Measurements from ENCODE around the gene MTIF2.
"Not testable (repeated sequence)": the region's sequence is repeated elsewhere in the genome, so short reads cannot be mapped to it uniquely, and the experiment has no call there.

Gene MTIF2

DNA sequence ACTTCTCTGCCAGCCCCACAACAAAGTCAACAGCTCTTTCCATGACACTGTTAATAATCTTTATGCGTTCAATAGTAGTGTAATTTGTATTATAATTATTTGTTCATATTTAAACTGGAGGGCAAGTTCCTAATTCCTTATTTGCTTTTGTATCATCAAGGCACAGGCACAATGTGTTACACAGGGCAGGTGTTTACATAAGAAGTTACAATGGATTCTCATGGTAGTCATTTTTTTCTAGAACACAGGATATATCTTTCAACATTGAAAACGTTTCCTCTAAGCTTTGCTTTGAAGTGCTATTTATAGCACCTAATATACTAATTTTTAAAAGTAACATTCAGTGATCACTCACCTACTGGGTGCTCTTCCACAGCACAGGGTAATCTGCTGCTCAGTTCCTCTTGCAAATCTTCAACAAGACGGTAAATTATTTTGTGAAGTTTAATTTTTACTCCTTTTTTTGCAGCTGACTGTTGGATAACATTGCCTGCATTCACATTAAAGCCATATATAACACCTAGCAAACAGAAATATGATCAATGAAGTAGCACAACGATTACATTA lies 29.3 kb downstream of the MTIF2 start:
- no peak for DNase-seq

DNA sequence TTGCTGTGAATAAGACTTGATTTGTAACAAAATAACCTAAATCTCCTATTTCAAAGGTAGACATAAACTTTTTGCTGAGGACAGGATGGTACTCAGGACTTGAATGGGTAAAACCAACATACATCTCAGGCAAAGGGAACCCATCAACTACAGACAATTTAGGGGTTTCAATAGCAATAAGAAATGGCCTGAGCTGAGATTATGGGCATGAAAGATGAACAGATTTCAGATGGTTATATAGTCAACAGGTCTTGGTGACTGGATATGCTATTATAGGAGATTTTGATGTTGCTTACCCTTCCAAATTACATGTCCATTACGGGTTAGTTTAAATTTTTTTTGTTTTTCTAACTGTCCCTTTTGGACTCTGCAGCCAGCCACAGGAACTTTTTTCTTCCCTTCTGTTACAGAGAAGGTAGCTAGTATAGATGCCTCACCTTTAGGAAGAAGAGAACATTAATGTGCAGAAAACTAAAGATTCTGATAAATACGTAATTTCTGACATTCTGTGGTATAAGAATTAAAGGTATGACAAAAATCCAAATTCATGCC lies 32.0 kb downstream of the MTIF2 start:
- DNase-seq: no peak

DNA sequence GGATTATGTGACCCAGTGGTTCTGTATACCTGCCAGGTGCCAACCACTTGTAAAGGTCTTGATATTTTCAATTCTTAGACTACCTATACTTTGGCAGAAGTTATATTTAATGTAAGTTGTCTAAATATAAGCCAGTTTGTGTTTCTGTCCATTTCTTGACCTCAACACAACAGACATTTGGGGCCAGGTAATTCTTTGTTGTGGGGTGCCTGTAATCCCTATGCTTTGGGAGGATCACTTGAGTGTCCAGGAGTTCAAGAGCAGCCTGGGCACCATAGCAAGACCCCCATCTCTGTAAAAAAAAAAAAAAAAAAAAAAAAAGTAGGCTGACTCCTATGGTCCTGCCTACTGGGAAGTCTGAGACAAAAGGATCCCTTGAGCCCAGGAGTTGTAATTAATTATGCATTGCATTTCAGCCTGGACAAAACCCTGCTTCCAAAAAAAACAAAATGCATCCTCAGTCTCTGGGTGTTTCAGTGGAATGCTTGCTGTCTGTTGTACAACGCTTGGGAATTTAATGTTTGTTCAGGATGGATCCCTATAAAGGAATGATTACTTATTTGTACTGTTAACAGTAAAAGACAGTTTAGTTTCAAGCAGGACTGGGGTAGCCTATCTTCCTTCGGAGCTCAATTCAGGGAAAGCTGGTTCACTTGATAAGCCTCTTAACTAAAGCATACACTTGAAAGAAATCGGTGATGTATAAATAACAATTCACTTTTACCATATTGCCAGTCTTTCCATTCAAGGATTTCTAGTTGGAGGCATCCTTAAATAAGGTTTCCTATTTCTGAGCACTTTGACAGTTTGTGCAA lies 33.1 kb downstream of the MTIF2 start:
- no peak for DNase-seq

DNA sequence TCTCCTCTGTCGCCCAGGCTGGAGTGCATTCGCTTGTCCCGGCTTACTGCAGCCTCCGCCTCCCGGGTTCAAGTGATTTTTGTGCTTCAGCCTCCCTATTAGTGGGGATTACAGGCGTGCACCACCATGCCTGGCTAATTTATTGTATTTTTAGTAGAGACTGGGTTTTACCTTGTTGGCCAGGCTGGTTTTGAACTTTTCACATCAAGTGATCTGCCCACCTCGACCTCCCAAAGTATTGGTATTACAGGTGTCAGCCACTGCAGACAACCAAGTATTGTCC lies 35.4 kb downstream of the MTIF2 start:
- DNase-seq: no peak

DNA sequence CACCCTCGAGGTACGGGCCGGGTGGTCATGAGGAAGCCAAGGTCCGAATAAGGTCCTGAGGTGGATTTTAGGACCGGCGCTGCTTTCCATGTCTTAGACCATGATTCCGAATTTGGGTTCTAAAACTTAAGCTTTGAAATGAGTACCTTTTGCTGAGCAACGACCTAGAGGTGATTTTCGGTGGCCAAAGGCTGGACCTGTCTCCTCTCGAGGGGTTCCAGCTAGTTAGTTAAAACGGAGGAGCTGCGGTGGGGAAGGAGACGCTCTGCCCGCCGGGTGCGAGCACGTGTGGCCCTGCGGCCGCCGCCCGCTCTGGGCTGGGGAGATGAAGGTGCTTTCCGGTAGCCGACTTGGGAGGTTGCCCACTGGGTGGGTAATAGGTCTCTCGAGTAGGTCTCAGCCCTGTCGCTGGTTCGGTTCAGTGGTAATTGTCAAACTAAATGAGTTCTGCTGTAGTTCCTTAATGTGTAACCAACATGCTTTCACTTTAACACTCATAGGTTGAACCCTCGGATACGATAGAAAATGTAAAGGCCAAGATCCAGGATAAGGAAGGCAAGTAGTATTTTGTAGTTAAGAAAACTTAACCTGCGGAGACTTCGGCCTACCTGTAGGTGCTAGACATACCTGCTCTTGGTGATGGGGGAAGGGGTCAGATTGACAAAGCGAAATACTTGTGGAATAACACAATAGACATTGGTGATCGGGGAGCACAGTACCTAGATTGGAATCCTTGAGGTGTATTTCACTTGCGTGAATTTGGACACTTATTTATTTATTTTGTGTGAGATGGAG lies 36.0 kb downstream of the MTIF2 start:
- no peak for DNase-seq

DNA sequence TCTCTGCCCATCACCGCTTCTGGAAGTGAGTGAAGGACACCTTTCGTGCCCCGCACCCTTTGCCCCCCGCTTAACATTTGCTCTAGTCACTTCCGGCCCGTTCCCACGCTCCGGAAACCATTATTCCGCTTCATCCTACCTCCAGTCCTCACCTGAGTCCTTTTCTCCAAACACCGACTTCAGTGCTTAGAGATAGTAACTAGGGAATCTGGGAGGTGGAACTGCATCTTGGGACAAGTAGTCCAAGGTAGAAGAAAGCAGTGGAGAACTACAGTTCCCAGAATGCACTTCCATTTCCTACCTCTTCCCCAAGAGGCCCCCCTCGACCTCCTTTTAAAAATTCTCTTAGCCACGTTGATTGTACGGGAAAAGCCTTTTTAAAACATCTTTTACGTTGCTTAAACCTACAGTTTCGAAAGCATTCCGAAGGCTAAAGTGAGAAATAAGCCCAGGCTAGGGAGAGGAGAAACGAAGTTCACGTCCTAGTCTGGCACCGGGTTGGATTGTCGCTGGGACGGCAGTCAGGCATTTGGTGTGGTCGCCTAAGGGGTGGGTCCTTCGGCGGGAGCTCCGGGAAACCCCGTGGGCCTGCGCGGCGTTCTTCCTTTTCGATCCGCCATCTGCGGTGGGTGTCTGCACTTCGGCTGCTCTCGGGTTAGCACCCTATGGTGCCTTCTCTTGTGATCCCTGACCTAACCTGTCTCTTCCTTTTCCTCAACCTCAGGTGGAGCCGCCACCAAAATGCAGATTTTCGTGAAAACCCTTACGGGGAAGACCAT lies 36.8 kb downstream of the MTIF2 start, which contains the start of the genes CLHC1 and RPS27A:
Gene CLHC1 (minus strand): TSS at position 210 of the 779 bp plus-strand sequence. CDS start 9,882 bp downstream, outside the sequence.
Gene RPS27A (plus strand): TSS at position 605 of the 779 bp plus-strand sequence. CDS start 137 bp downstream, at position 742.
- DNase-seq: peak; percentile 91

DNA sequence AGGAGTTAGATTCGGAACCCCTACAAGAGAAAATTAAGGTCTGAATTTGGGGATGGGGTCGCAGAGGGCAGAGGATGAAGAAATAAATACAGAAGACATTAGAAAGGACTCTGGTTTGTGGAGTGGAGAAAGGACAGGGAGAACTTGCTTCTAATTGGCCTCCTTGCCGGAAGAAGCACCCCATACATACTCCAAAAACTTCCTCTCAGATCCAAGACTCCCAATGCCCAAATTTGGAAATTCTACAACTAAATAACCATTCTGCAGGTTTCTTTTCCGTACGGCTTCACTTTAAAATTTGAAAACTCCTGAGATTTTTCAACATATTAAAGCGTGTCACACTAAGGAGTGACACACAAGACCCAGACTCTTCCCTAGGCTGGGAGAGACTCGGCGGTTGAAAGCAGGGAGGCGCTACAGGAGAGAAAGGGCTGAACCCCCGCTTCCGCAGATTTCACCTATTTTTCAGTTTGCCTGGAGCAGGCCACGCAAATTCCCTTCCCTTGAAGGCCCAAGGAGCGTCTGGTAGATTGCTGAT lies 37.4 kb downstream of the MTIF2 start:
- DNase-seq: no peak

DNA sequence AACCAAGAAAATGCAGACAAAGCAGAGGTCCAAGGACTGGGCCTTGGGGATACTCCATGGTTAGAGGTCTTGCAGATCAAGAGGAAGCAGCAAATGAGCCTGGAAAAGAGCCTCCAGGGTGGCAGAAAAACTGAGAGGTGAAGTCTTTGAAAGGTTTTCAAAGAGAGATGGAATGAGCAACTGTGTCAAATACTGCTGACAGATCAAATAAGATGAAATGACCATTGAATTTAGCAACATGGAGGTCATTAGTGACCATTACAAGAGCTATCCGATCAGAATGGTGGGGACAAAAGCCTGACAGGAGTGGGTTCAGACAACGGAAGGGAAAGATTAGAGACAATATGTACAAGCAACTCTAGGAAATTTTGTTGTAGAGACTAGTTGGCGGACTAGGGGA lies 38.5 kb downstream of the MTIF2 start:
- no peak for DNase-seq

DNA sequence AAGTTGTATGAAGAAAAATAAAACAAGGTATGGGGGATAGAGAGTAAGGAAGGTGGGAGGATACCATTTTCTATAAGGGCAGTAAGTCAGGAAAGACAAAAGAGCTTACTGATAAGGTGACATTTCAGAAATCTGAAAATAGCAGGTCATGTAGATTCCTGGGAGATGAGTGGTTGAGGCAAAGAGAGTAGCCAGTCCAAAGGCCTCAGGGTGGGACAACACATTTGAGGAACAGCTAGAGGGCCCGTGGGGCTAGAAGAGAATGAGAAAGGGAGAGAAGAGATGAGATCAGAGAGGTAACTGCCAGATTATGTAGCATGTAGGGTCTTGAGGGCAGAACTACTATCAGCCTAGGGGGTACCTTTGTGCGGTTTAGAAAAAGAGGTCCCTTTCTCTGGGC lies 39.8 kb downstream of the MTIF2 start:
- no peak for DNase-seq

DNA sequence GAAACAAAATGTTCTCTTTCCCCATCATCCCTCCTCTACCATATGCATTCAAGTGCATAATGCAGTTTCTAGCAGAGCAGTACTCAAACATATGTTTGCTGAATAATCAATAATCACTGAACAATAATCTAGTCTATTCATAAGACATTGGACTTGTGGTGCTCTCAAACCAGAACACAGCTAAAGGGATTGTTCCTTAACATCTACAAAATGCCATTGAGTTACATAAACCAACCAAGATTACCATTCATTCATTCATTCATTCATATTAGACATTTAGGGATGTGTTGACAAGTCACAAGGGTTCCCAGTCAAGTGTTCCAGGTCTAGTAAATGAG lies 40.8 kb downstream of the MTIF2 start:
- no peak for DNase-seq

DNA sequence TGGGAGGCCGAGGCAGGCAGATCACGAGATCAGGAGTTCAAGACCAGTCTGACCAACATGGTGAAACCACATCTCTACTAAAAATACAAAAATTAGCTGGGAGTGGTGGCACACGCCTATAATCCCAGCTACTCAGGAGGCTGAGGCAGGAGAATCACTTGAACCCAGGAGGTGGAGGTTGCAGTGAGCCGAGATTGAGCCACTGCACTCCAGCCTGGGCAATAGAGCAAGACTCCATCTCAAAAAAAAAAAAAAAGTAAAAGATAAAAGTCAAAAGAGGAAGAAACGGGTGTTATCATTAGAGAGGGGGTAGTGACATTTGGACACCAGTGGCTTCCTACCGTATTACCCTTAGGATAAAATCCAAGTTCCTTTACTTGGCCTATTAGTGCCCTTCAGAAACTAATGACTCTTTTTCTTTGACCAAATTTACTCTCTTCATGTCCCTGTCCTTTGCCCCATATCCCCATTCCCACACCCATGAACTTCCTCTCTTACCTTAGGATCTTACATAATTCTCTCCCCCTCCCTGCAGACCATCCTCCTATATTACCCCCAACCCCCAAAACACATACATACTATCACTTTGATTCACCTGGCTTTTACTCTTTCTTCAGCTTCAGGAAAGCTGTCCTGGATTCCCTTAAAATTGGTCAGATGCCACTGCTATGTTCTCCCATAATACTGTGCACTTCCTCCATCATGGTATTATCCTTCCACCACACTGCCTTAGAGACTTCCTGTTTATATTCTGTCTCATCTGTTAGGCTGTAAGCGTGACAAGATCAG lies 41.4 kb downstream of the MTIF2 start:
- DNase-seq: not testable (repeated sequence)

DNA sequence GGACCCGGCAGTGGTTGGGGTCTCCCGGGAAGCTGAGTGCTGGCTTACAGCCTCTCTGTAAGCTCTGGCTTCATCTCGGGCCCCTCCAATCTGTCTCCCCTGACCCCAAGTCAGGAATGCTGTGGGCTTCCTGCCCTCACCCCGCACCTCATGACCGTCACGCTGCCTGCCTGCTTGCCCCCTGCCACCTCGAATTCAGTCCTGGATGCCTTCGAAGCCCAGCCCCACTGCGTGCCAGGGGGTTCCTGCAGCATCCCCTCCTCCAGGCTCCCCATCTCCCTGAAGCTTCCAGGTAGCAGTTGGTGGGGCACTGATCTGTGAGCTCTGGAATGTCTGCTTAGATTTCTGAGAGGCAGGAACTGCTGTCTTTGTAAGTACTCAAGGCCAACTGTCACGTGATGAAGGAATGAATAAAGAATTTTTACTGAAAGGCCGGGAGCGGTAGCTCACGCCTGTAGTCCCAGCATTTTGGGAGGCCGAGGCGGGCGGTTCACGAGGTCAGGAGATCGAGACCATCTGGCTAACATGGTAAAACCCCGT lies 43.5 kb downstream of the MTIF2 start:
- no peak for DNase-seq

DNA sequence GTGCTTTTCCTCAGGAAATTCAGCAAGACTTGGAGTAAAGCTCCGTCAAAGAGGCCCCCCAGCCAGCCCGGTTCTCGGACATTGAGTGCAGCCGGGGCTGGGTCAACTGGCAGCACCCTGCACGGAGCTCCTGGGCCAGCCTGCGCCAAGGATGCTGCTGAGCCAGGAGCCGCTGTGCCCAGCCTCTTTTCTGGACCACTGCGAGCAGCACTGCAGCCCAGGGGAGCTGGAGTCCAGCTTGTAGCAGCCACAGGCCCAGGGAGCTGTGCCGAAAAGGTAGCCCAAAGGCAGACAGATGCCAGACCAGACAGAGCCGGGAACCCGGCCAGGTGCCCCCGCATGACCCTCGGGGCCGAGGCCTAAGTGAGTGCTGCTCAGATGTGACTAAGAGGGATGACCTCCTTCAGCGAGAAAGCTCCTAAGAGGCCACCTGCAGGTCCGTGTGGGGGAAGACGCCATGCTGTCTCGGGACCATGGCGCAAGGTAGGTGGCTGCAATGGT lies 44.2 kb downstream of the MTIF2 start:
- DNase-seq: no peak

DNA sequence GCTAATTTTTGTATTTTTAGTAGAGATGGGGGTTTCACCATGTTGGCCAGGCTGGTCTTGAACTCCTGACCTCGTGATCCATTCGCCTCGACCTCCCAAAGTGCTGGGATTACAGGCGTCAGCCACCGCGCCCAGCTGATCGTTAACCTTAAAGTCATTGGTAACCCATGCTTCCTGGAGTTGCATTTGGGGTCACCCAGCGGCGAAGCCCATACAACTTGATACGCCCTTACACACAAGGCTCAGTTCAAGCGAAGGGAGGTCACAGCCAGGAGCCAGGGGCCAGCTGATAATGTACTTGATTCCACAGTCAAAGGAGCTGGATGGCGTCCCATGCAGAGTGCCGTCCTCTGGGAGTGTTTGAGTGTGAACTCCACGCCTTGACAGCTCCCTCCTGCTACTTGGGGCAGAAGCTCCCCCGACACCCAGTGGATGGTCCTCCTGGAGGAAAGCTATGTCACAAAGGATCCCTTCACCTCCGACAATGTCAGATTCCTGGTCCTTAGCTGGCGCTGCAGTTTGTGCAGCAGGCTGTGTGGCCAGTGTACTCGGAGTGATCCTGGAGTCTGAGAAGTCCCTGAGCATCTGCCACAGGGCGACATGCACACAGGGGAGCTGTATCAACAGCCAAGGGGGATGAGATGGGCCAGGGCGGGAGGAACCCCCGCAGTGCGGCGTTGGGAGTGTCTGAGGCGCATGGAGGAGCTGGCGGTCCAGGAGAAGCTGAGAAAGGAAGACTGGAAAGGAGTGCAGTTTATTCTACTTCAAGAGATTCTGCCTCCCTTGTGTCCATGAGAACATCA lies 44.9 kb downstream of the MTIF2 start:
- no peak for DNase-seq

DNA sequence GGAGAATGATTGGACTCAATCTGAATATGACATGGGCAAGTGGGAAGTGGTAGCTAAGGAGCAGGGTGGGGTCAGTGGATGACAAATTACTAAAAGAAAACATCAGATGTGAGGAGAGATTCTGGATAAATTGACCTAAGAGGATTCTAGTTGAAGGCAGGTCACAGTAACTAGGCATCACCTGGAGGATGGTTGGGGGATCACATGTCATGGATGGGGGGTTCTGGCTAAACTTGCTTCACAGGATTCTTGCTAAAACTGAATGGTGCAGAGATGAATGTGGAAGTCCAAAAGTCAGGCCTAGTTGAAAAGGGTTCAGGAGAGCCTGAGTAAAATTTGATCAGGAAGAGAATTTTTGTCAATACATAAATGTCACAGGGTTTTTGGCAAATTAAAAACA lies 55.2 kb downstream of the MTIF2 start:
- no peak for DNase-seq

DNA sequence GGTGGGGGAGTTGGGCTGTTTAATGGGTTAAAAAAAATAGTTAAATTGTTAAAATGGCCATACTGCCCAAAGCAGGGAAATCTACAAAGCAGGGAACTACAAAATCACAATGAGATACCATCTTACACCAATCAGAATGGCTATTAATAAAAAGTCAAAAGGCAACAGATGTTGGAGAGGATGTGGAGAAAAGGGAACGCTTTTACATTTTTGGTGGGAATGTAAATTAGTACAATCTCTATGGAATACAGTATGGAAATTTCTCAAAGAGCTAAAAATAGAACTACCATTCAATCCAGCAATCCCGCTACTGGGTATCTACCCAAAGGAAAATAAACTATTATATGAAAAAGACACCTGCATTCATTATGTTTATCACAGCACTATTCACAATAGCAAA lies 64.1 kb downstream of the MTIF2 start:
- DNase-seq: no peak

DNA sequence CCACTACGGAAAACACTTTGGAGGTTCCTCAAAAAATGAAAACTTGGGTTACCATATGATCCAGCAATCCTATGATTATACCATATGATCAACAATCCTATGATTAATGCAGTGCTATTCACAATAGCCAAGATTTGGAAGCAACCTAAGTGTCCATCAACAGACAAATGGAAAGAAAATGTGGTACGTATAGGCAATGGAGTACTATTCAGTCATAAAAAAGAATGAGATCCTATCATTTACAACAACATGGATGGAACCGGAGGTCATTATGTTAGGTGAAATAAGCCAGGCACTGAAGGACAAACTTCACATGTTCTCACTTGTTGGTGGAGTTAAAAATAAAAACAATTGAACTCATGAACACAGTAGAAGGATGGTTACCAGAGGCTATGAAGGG lies 64.5 kb downstream of the MTIF2 start:
- DNase-seq: no peak

DNA sequence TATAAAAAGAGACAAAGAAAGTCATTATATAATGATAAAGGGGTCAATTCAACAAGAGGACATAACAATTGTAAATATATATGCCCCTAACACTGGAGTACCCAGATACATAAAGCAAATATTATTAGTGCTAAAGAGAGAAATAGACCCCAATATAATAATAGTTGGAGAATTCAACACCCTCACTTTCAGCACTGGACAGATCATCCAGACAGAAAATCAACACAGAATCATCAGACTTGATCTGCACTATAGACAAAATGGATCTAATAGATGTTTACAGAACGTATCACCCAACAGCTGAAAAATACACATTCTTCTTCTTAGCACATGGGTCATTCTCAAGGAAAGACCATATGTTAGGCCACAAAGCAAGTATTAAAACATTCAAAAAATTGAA lies 68.6 kb downstream of the MTIF2 start:
- DNase-seq: no peak

DNA sequence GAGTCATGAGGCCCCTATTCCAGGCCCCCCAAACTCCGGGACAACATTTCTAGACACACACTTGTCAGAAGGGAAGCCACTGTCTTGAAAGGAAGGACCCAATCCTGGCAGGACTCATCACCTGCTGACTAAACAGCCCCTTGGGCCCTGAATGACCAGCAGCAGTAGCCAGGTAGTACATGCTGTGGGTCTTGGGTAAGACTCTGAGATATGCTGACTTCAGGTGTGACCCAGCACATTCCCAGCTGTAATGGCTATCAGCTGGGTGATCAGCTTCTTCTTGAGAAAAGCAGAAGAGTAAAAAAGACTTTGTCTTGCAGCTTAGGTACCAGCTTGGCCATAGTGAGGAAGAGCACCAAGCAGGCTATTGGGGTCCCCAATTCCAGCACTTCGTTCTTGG lies 72.5 kb downstream of the MTIF2 start:
- DNase-seq: no peak

DNA sequence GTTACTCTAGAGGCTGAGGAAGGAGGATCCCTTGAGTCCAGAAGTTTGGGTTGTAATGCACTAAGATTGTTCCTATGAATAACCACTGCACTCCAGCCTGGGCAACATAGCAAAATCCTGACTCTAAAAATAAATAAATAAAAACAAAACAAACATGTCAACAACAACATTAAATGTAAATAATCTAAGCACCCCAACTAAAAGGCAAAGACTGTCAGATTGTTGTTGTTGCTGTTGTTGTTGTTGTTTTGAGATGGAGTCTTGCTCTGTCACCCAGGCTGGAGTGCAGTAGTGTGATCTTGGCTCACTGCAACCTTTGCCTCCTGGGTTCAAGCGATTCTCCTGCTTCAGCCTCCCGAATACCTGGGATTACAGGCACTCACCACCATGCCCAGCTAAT lies 77.1 kb downstream of the MTIF2 start:
- DNase-seq: not testable (repeated sequence)

Data from amniotic stem cell (primary cell).